Stimulated activated CD4-positive, alpha-beta T cell treated with anti-CD3 and anti-CD28 coated beads, Interleukin-1b, Interleukin-23, amount 100 ng/mL, for 1 hour (primary cell): ENCODE measurements around the gene PRRG3.
"Not testable (repeated sequence)": the region's sequence is repeated elsewhere in the genome, so short reads cannot be mapped to it uniquely, and the experiment has no call there.

Experiments
- DNase-seq, 2 donors: peaks; one replicate each; pipeline ENCODE4 v3.0.0-alpha.2; 2020; ENCODE audit warnings: low read depth in 2 of 2

PRRG3 gene

GRCh38 chrX:151694661-151695582, at the start of gene PRRG3:
Gene PRRG3 (plus strand): TSS chrX:151695458. CDS start chrX:151698815, 3,357 bp downstream.
- DNase-seq, result no peak

GRCh38 chrX:151675121-151675746, 20.0 kb upstream of the PRRG3 start:
- DNase-seq, result no peak

- DNase-seq, result no peak
Observed at GRCh38 chrX:151676196-151676595, 19.1 kb upstream of the PRRG3 start.

- no peak for DNase-seq
Observed at GRCh38 chrX:151679798-151680402, 15.4 kb upstream of the PRRG3 start.

GRCh38 chrX:151680805-151681204, 14.5 kb upstream of the PRRG3 start:
- DNase-seq, result peak; percentile 3 to 29

GRCh38 chrX:151687635-151688034, 7.6 kb upstream of the PRRG3 start:
- DNase-seq, result no peak

- no peak for DNase-seq
Observed at GRCh38 chrX:151688695-151689094, 6.6 kb upstream of the PRRG3 start.

GRCh38 chrX:151692825-151693224, 2.4 kb upstream of the PRRG3 start:
- no peak for DNase-seq

GRCh38 chrX:151694121-151694520, 1.1 kb upstream of the PRRG3 start:
- no peak for DNase-seq

GRCh38 chrX:151695583-151696340, 504 bp downstream of the PRRG3 start:
- no peak for DNase-seq

GRCh38 chrX:151697082-151697481, 1.8 kb downstream of the PRRG3 start:
- not testable (repeated sequence) for DNase-seq

GRCh38 chrX:151697522-151697921, 2.3 kb downstream of the PRRG3 start:
- DNase-seq, result no peak

GRCh38 chrX:151698485-151698884, 3.2 kb downstream of the PRRG3 start:
- DNase-seq, result no peak

- no peak for DNase-seq
Observed at GRCh38 chrX:151699746-151700145, 4.5 kb downstream of the PRRG3 start.

- DNase-seq, result no peak
Observed at GRCh38 chrX:151700581-151700980, 5.3 kb downstream of the PRRG3 start.

- no peak for DNase-seq
Observed at GRCh38 chrX:151701071-151701470, 5.8 kb downstream of the PRRG3 start.

- no peak for DNase-seq
Observed at GRCh38 chrX:151701531-151701930, 6.3 kb downstream of the PRRG3 start.

GRCh38 chrX:151702026-151702714, 6.9 kb downstream of the PRRG3 start:
- no peak for DNase-seq

- no peak for DNase-seq
Observed at GRCh38 chrX:151702741-151703340, 7.6 kb downstream of the PRRG3 start.

- no peak for DNase-seq
Observed at GRCh38 chrX:151703487-151703886, 8.2 kb downstream of the PRRG3 start.
